ENCODE measurements around the gene PHLPP2.

- no peak for TF ChIP-seq POLR2AphosphoS5 (IDR thresholded peaks at IDR 0.05)
- no peak for TF ChIP-seq POLR2A (IDR thresholded peaks at IDR 0.05)
Observed at GRCh38 chr16:71762186-71762585, 37.7 kb upstream of the PHLPP2 start.
